A549 (cell line): ENCODE measurements around the gene NPM3. TPM values are rescaled to one million over a fixed set of nuclear protein-coding genes. Genes with fewer than 3 reads are reported as not detected.

Experiments
- ATAC-seq, 2 experiments: fragments of 200-7000 bp in 1 of 2; fragments of >200 bp in 1 of 2; cut with Nextera tagmentation in 1 of 2; cut with Tn5 transposase in 1 of 2; 3 replicates each; pipeline versions ENCODE4 v1.8.0 to v1.9.1; 2018 to 2020; ENCODE audit warnings: mild to moderate bottlenecking in 1 of 2, moderate library complexity in 1 of 2
- CTCF ChIA-PET: fragments of 300-600 bp; sonication (Branson Sonifier 250); formaldehyde crosslinking; extraction: SDS; loops from one replicate; lab custom pipeline; 2021; ENCODE audit warnings: antibody characterized with exemption, inconsistent platforms; lab: Yijun Ruan, JAX
- POLR2A ChIA-PET: fragments of 350-600 bp; formaldehyde crosslinking; extraction: SDS; loops from one replicate; lab custom pipeline; 2021; ENCODE audit warnings: antibody characterized with exemption, inconsistent platforms; lab: Yijun Ruan, JAX
- DNase-seq, 2 experiments: peaks; one replicate each; pipeline versions ENCODE4 v3.0.0 to v3.0.0-alpha.2; 2011 to 2016; ENCODE audit warnings: low read depth in 1 of 2, low spot score in 1 of 2
- FAIRE-seq: peaks from 2 replicates; lab custom pipeline; 2011; peaks lifted over from hg19 to GRCh38; lab: Jason Lieb, UNC
- H3K27ac ChIP-seq, 2 experiments: fragments of >200 bp; sonication (Bioruptor Twin); formaldehyde crosslinking; 3 replicates each; pipeline ENCODE4 v1.5.1; 2016 to 2017
- H3K4me1 ChIP-seq: fragments of >200 bp; sonication (Bioruptor Twin); formaldehyde crosslinking; 3 replicates; pipeline ENCODE4 v1.6.1; 2016
- H3K4me2 ChIP-seq: fragments of >200 bp; sonication (Bioruptor Twin); formaldehyde crosslinking; 3 replicates; pipeline ENCODE4 v1.6.1; 2016
- H3K4me3 ChIP-seq: fragments of >200 bp; sonication (Bioruptor Twin); formaldehyde crosslinking; 3 replicates; pipeline ENCODE4 v1.5.1; 2016
- H3K9me3 ChIP-seq: fragments of >200 bp; sonication (Bioruptor Twin); formaldehyde crosslinking; 3 replicates; pipeline ENCODE4 v1.6.1; 2016
- PHF8 ChIP-seq: fragments of 200-600 bp; sonication (generic); IDR thresholded peaks from 2 replicates; pipeline ENCODE4 v1.6.1; 2016; ENCODE audit warnings: low read depth, mild to moderate bottlenecking, antibody characterized with exemption, moderate library complexity, borderline replicate concordance
- POLR2AphosphoS2 ChIP-seq: conservative IDR thresholded peaks from 2 replicates; pipeline ENCODE4 v1.6.1; 2012; ENCODE audit warnings: low read length, improper control_type of control experiment, inconsistent platforms
- RAD21 ChIP-seq, 2 experiments: fragments of >200 bp in 1 of 2; sonication (Bioruptor Twin) in 1 of 2; formaldehyde crosslinking in 1 of 2; IDR thresholded peaks in 1 of 2; conservative IDR thresholded peaks in 1 of 2; 2 replicates in 1 of 2; 3 replicates in 1 of 2; pipeline ENCODE4 v1.6.1; 2012 to 2018; ENCODE audit warnings: inconsistent platforms in 1 of 2
- SMC3 ChIP-seq: fragments of >200 bp; sonication (Bioruptor Twin); formaldehyde crosslinking; IDR thresholded peaks from 3 replicates; pipeline ENCODE4 v1.6.1; 2018; ENCODE audit warnings: inconsistent platforms
- ZFP36 ChIP-seq: fragments of 450-650 bp; IDR thresholded peaks from 2 replicates; pipeline ENCODE4 v1.6.1; 2014; ENCODE audit warnings: borderline replicate concordance; ENCODE audit not compliant: partially characterized antibody
- ZNF302 ChIP-seq: fragments of 250-450 bp; sonication (Bioruptor Pico); IDR thresholded peaks from 2 replicates; pipeline ENCODE4 v1.9.0; 2021; ENCODE audit warnings: inconsistent platforms, mild to moderate bottlenecking, moderate library complexity
- WGBS: methylation state at CpG from one replicate; pipeline ENCODE4 v1.1.6; 2017; ENCODE audit errors: missing lambda C conversion rate; 5-methylcytosine and 5-hydroxymethylcytosine counted together
- polyA plus RNA-seq, 4 experiments: library from polyadenylated mRNA; depleted of rRNA in 3 of 4; stranded (reverse); fragments of >200 nt; fragmentation: RNase III in 1 of 4; extraction: RNeasy Plus Mini Kit Qiagen cat#74134 plus additional on column Dnase treatment in 1 of 4; gene quantifications; 2 replicates in 3 of 4; 3 replicates in 1 of 4; pipeline ENCODE4 v1.2.3, GENCODE V29; 2011 to 2017
- TF ChIP-seq, protein P1 (sequence below): fragments of >200 bp; sonication (Bioruptor Twin); formaldehyde crosslinking; IDR thresholded peaks from 3 replicates; pipeline ENCODE4 v1.5.1; 2016
- TF ChIP-seq, protein P2 (sequence below): fragments of 250-450 bp; sonication (Bioruptor Pico); IDR thresholded peaks from 2 replicates; pipeline ENCODE4 v1.5.0; 2021; ENCODE audit warnings: mild to moderate bottlenecking, moderate library complexity, borderline replicate concordance
- TF ChIP-seq, protein P3 (sequence below): IDR thresholded peaks from 2 replicates; pipeline ENCODE4 v1.6.1; 2012; ENCODE audit warnings: low read depth, borderline replicate concordance
- TF ChIP-seq, protein P4 (sequence below): IDR thresholded peaks from 2 replicates; pipeline ENCODE4 v1.6.1; 2012
- TF ChIP-seq, protein P5 (sequence below): IDR thresholded peaks from 2 replicates; pipeline ENCODE4 v1.6.1; 2012

The NPM3 gene
- polyA plus RNA-seq, 2 of the 4 experiments (the other 2 are of a cell fraction): 41.5 to 96.3 TPM

DNA sequence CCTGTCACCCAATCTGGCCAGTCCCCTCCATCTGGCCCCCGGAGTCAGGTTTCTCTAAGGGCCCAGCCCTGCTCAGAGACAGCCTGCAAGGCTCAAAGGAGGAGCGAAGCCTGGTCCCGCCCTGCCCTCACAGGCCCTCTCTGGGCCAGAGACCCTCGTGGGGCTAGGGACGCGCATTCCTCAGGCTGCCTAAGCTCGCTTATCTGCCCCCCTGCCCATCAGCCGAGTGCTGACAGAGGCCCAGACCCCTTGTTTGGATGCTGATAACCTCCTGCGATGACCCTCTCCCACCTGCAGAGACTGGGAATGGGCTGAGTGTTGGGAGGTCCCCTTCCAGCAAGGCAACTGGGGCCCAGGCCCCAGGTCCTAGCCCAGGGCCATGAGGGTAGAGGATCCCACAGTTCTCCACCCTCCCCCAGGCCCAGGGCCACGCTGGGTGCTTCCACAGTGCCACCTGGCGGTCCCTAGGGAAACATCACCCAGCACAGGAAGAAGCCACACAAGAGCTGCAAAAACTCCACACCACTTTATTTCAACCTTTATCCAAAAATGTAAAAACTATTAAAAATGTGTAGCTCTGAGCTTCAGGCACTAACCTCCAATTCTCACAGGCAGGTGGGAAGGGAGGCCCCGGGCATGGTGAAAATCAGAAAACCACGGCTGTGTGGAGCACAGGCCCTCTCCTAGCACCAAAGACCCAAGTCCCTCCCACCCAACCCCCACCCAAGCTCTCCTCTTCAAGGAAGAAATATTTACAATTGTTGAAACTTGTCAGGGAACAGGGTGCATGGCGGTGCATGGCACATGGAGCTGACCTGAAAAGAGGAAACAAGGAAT, 2.2 kb downstream of the NPM3 start:
- FAIRE-seq: no peak
- ChIA-PET CTCF (interaction anchor here (0.6 to 8.1 kb wide), 81 partner anchors 9 to 723 kb away, joined by 3 to 106 read pairs (median 4); partner anchors contain the start of genes DPCD, OGA and POLL), POLR2A (interaction anchor here (0.6 kb wide), 1 partner anchor 37 kb away, joined by 3 read pairs; the partner anchor contains the start of gene OGA)
- H3K4me2 ChIP-seq: peak overlapping the region; percentile 76
- H3K4me3 ChIP-seq: no peak overlapping the region
- H3K4me1 ChIP-seq: peaks cover 35% of the 10 kb centered on the region
- 46% methylated on average over 12 of the region's 14 CpGs for WGBS
- TF ChIP-seq RAD21 (conservative IDR thresholded peaks at IDR 0.05 in 1 of 2, IDR thresholded peaks at IDR 0.05 in 1 of 2) (peak; percentile 80 to 82), ZNF302 (CRISPR knock-in tag) (no peak), SMC3 (peak; percentile 75)
- TF ChIP-seq, protein P1, sequence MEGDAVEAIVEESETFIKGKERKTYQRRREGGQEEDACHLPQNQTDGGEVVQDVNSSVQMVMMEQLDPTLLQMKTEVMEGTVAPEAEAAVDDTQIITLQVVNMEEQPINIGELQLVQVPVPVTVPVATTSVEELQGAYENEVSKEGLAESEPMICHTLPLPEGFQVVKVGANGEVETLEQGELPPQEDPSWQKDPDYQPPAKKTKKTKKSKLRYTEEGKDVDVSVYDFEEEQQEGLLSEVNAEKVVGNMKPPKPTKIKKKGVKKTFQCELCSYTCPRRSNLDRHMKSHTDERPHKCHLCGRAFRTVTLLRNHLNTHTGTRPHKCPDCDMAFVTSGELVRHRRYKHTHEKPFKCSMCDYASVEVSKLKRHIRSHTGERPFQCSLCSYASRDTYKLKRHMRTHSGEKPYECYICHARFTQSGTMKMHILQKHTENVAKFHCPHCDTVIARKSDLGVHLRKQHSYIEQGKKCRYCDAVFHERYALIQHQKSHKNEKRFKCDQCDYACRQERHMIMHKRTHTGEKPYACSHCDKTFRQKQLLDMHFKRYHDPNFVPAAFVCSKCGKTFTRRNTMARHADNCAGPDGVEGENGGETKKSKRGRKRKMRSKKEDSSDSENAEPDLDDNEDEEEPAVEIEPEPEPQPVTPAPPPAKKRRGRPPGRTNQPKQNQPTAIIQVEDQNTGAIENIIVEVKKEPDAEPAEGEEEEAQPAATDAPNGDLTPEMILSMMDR: peak; percentile 89
- TF ChIP-seq, protein P2, sequence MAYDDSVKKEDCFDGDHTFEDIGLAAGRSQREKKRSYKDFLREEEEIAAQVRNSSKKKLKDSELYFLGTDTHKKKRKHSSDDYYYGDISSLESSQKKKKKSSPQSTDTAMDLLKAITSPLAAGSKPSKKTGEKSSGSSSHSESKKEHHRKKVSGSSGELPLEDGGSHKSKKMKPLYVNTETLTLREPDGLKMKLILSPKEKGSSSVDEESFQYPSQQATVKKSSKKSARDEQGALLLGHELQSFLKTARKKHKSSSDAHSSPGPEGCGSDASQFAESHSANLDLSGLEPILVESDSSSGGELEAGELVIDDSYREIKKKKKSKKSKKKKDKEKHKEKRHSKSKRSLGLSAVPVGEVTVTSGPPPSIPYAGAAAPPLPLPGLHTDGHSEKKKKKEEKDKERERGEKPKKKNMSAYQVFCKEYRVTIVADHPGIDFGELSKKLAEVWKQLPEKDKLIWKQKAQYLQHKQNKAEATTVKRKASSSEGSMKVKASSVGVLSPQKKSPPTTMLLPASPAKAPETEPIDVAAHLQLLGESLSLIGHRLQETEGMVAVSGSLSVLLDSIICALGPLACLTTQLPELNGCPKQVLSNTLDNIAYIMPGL (CRISPR knock-in tag): no peak
- DNase-seq: peak; percentile 72 to 95
- ATAC-seq: peak; percentile 56 to 78
- no peaks in the 10 kb centered on the region for H3K9me3 ChIP-seq
- peak overlapping the region in 1 of 2 experiments; percentile 45; a peak in 1 of 6 replicates for H3K27ac ChIP-seq

DNA sequence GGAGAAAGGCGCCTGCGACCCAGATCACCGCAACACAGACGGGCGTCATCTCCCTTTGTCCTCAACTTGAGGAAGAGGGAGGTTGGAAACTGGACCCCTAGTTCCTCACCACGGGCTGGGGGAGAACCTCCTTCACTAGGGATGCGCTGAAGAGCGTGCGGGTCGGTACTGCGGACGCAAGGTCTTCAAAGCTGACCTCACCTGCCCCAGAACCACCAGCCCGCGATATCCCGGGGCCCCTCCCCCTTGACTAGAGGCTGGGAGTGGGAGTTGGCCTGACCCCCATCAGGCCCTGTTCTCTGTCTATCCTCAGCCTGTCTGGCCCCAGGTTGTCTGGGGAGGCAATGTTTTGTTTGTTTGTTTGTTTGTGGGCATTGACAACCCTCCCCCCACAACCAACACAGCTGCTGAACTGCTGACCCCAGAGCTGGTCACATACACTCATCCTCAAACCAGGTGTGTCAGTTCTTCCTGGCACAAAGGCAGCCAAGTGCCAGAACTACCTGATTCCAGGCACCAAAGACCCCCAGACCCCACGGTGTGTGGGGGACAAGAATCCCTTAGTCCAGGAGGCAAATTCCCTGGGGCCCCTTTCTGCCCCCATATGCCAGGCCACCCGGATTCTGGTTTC, 2.9 kb downstream of the NPM3 start:
- DNase-seq (no peak), ATAC-seq (peak; percentile 3 to 5; a peak in 4 of 6 replicates), FAIRE-seq (no peak)
- H3K4me1 ChIP-seq: peaks cover 35% of the 10 kb centered on the region
- 25% methylated on average over 14 of the region's 17 CpGs for WGBS
- H3K4me2 ChIP-seq: peak overlapping the region; percentile 90
- no peak for TF ChIP-seq ZFP36
- TF ChIP-seq, protein P1: peak; percentile 12; the same call in 1 of the 3 replicates
- H3K27ac ChIP-seq: peak overlapping the region in 1 of 2 experiments; percentile 65; a peak in 2 of 6 replicates
- ChIA-PET CTCF (interaction anchor here (0.6 to 8.1 kb wide), 37 partner anchors 11 to 624 kb away, joined by 3 to 106 read pairs (median 4); partner anchors contain the start of genes DPCD and POLL), POLR2A (no interaction called here)
- H3K4me3 ChIP-seq: peak overlapping the region; percentile 20; the same call in 1 of the 3 replicates
- H3K9me3 ChIP-seq: no peaks in the 10 kb centered on the region

DNA sequence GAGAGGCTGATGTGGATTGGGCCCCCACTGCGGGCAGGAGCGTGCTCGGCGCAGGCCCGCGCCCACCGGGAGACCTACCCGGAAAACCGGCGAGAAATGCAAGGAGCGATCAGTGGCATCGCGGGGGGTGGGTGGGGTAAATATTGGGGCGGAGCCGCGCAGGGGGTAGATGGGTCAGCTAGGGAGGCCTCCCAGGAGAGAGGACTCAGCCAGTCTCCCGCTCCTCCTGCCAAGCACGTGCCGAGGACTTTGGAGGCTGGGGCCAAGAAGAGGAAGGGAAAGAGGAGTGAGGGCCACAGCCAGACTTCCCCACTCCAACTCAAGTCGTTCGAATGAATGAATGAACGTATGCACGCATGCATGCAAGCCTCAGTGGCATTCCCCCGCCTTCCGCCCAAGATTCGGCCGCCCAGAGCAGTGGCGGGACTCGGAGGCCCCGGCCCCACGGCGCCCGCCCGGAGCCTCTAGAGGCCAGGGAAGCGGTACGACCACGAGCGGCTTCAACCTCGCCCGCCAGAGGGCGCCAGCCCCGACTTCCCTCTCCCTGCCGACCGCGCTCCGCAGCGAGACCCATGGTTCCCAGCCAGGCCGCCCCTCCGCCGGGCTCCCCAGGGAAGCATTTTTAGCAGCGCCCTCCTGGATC, 3.6 kb downstream of the NPM3 start:
- POLR2A ChIA-PET: no interaction called here
- DNase-seq (peak; percentile 73 to 78), ATAC-seq (peak; percentile 65 to 78), FAIRE-seq (no peak)
- Histone ChIP-seq H3K4me1 (peaks cover 35% of the 10 kb centered on the region), H3K27ac (peak overlapping the region in 1 of 2 experiments; percentile 65; a peak in 2 of 6 replicates), H3K4me2 (peak overlapping the region; percentile 90), H3K4me3 (0 out of 3 replicates have a peak overlapping the region, but pooled peaks have one; percentile 20), H3K9me3 (no peaks in the 10 kb centered on the region)
- WGBS: 54% methylated on average over 17 of the region's 51 CpGs
- CTCF ChIA-PET: interaction anchor here (0.6 to 8.1 kb wide), 21 partner anchors 10 to 562 kb away, joined by 3 to 106 read pairs (median 3); partner anchors contain the start of genes DPCD and POLL
- TF ChIP-seq POLR2AphosphoS2 (no peak), PHF8 (no peak), RAD21 (conservative IDR thresholded peaks at IDR 0.05 in 1 of 2, IDR thresholded peaks at IDR 0.05 in 1 of 2) (peak; percentile 22 to 50; a peak in 4 of 5 replicates), SMC3 (peak; percentile 64)
- TF ChIP-seq, protein P3, sequence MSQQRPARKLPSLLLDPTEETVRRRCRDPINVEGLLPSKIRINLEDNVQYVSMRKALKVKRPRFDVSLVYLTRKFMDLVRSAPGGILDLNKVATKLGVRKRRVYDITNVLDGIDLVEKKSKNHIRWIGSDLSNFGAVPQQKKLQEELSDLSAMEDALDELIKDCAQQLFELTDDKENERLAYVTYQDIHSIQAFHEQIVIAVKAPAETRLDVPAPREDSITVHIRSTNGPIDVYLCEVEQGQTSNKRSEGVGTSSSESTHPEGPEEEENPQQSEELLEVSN: 0 out of 2 replicates have a peak, but pooled peaks have one; percentile 38
- TF ChIP-seq, protein P4, sequence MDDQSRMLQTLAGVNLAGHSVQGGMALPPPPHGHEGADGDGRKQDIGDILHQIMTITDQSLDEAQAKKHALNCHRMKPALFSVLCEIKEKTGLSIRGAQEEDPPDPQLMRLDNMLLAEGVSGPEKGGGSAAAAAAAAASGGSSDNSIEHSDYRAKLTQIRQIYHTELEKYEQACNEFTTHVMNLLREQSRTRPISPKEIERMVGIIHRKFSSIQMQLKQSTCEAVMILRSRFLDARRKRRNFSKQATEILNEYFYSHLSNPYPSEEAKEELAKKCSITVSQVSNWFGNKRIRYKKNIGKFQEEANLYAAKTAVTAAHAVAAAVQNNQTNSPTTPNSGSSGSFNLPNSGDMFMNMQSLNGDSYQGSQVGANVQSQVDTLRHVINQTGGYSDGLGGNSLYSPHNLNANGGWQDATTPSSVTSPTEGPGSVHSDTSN: 0 out of 2 replicates have a peak, but pooled peaks have one; percentile 31
- TF ChIP-seq, protein P5, sequence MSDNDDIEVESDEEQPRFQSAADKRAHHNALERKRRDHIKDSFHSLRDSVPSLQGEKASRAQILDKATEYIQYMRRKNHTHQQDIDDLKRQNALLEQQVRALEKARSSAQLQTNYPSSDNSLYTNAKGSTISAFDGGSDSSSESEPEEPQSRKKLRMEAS: peak; percentile 48; the same call in 1 of the 2 replicates
- TF ChIP-seq, protein P1: peak; percentile 88
